Endothelial cell of umbilical vein (primary cell): ENCODE data around the gene RTKN. TPM values are rescaled to one million over a fixed set of nuclear protein-coding genes. Genes with fewer than 3 reads are reported as not detected.

Source experiments
- BruUV-seq: library from RNA; stranded (reverse); fragments of 400-500 nt; replicated peaks from 2 replicates; lab custom pipeline; 2021; lab: Mats Ljungman, UMichigan
- CTCF ChIA-PET: fragments of 300-600, 350-600 bp; sonication (Branson Sonifier 250); formaldehyde crosslinking; loops from one replicate; lab custom pipeline; 2021; ENCODE audit warnings: antibody characterized with exemption, inconsistent platforms; lab: Charles Lee
- POLR2A ChIA-PET: fragments of 300-600, 350-600 bp; sonication (Branson Sonifier 250); formaldehyde crosslinking; loops from one replicate; lab custom pipeline; 2021; ENCODE audit warnings: antibody characterized with exemption, inconsistent platforms; lab: Charles Lee
- DNase-seq: peaks from one replicate; pipeline ENCODE4 v3.0.0-alpha.2; 2011; ENCODE audit warnings: low read depth, low spot score
- FAIRE-seq: peaks from 2 replicates; lab custom pipeline; 2011; peaks lifted over from hg19 to GRCh38; lab: Jason Lieb, UNC
- H2AFZ ChIP-seq: 2 replicates; pipeline ENCODE4 v1.6.0; 2012; ENCODE audit warnings: low read depth, low read length, control low read depth, inconsistent platforms
- H3K27ac ChIP-seq: 2 replicates; pipeline ENCODE4 v1.5.1; 2011; ENCODE audit warnings: low read depth, mild to moderate bottlenecking, control low read depth, low read length, moderate library complexity; ENCODE audit not compliant: insufficient read depth
- H3K27me3 ChIP-seq, 2 experiments: 2 replicates each; pipeline versions ENCODE4 v1.6.0 to v1.6.1; 2011; ENCODE audit warnings: low read length in 2 of 2, mixed read lengths in 1 of 2; ENCODE audit not compliant: control insufficient read depth in 2 of 2, insufficient read depth in 2 of 2
- H3K36me3 ChIP-seq, 2 experiments: 2 replicates in 1 of 2; 3 replicates in 1 of 2; pipeline ENCODE4 v1.5.1; 2011; ENCODE audit warnings: low read length in 2 of 2, mild to moderate bottlenecking in 1 of 2, moderate library complexity in 1 of 2; ENCODE audit not compliant: control insufficient read depth in 2 of 2, insufficient read depth in 2 of 2; ENCODE audit errors: extremely low read depth in 1 of 2
- H3K4me1 ChIP-seq: 3 replicates; pipeline ENCODE4 v1.5.1; 2011; ENCODE audit warnings: mild to moderate bottlenecking, low read length; ENCODE audit not compliant: control insufficient read depth, insufficient read depth; ENCODE audit errors: extremely low read depth
- H3K4me2 ChIP-seq: 2 replicates; pipeline ENCODE4 v1.6.1; 2011; ENCODE audit warnings: low read length, control low read depth, mixed read lengths; ENCODE audit not compliant: insufficient read depth
- H3K4me3 ChIP-seq, 3 experiments: fragments of 200-600 bp in 1 of 3; sonication (generic), shearing (Covaris generic) in 1 of 3; replicated peaks in 1 of 3; 2 replicates each; pipeline ENCODE4 v1.5.1; 2011 to 2016; ENCODE audit warnings: control low read depth in 3 of 3, low read length in 3 of 3, mild to moderate bottlenecking in 2 of 3, inconsistent platforms in 1 of 3, low read depth in 1 of 3, moderate library complexity in 1 of 3; ENCODE audit not compliant: insufficient read depth in 1 of 3
- H3K79me2 ChIP-seq: 2 replicates; pipeline ENCODE4 v1.6.0; 2012; ENCODE audit warnings: low read length, inconsistent platforms; ENCODE audit not compliant: control insufficient read depth, insufficient read depth
- H3K9ac ChIP-seq: replicated peaks from 2 replicates; pipeline ENCODE3; 2011; ENCODE audit warnings: low read length, control low read depth; ENCODE audit not compliant: insufficient read depth; ENCODE audit errors: extremely low read depth
- H3K9me1 ChIP-seq: replicated peaks from 3 replicates; pipeline ENCODE4 v1.6.0; 2011; ENCODE audit warnings: mild to moderate bottlenecking, low read length; ENCODE audit not compliant: control insufficient read depth, insufficient read depth; ENCODE audit errors: extremely low read depth
- H3K9me3 ChIP-seq: replicated peaks from 2 replicates; pipeline ENCODE4 v1.5.1; 2012; ENCODE audit warnings: low read length, inconsistent platforms; ENCODE audit not compliant: control insufficient read depth, insufficient read depth
- H4K20me1 ChIP-seq: replicated peaks from 2 replicates; pipeline ENCODE3; 2011; ENCODE audit warnings: mild to moderate bottlenecking, low read length; ENCODE audit not compliant: control insufficient read depth, insufficient read depth; ENCODE audit errors: extremely low read depth
- CTCF ChIP-seq, 2 donors: IDR thresholded peaks; 1 replicate in 1 of 2; 2 replicates in 1 of 2; pipeline ENCODE4 v1.5.1; 2011; ENCODE audit warnings: low read length in 2 of 2, mild to moderate bottlenecking in 2 of 2, moderate library complexity in 2 of 2, control low read depth in 1 of 2, inconsistent platforms in 1 of 2, low read depth in 1 of 2; ENCODE audit not compliant: insufficient read depth in 1 of 2; ENCODE audit errors: extremely low read depth in 1 of 2
- EZH2 ChIP-seq: IDR thresholded peaks from 2 replicates; pipeline ENCODE4 v1.6.1; 2012; ENCODE audit warnings: borderline replicate concordance, low read depth, mild to moderate bottlenecking, moderate library complexity, low read length, inconsistent platforms; ENCODE audit not compliant: severe bottlenecking
- FOS ChIP-seq: IDR thresholded peaks from 2 replicates; pipeline ENCODE4 v1.6.1; 2011; ENCODE audit warnings: mild to moderate bottlenecking, low read length, moderate library complexity, borderline replicate concordance; ENCODE audit not compliant: insufficient read depth
- GATA2 ChIP-seq: IDR thresholded peaks from 2 replicates; pipeline ENCODE4 v1.7.0; 2011; ENCODE audit warnings: low read depth, mild to moderate bottlenecking, moderate library complexity, mixed read lengths, low read length; ENCODE audit not compliant: insufficient read length, insufficient read depth
- JUN ChIP-seq: IDR thresholded peaks from 2 replicates; pipeline ENCODE4 v1.6.1; 2011; ENCODE audit warnings: borderline replicate concordance, low read depth; ENCODE audit not compliant: insufficient read length, insufficient read depth
- MAX ChIP-seq: IDR thresholded peaks from 2 replicates; pipeline ENCODE4 v1.6.1; 2011; ENCODE audit not compliant: insufficient read depth, insufficient read length
- MYC ChIP-seq: IDR thresholded peaks from one replicate; pipeline ENCODE4 v1.6.1; 2011; ENCODE audit warnings: mild to moderate bottlenecking, low read depth, low read length
- POLR2A ChIP-seq: IDR thresholded peaks from 2 replicates; pipeline ENCODE4 v1.6.1; 2012; ENCODE audit warnings: low read depth, mild to moderate bottlenecking, control low read depth, low read length
- POLR2AphosphoS5 ChIP-seq: IDR thresholded peaks from 2 replicates; pipeline ENCODE4 v1.6.1; 2012; ENCODE audit warnings: low read depth, mild to moderate bottlenecking, control low read depth, low read length, moderate library complexity; ENCODE audit not compliant: insufficient read depth
- dilution Hi-C: fragments of 300-500 bp; cut with MboI; formaldehyde crosslinking; loops from one replicate; pipeline ENCODE4 v1.15.0; 2019; ENCODE audit warnings: low sequenced_read_pairs; ENCODE audit not compliant: extremely low pct_ligation_motif_present
- intact Hi-C: fragments of 100-400 bp; cut with micrococcal nuclease; formaldehyde crosslinking; loops from one replicate; pipeline ENCODE4 v1.10.0; 2022
- polyA plus RNA-seq, 4 experiments: library from polyadenylated mRNA; depleted of rRNA in 3 of 4; stranded (reverse) in 3 of 4; unstranded in 1 of 4; fragments of >200 nt; gene quantifications; 2 replicates each; pipeline versions ENCODE4 v1.2.1 to v1.2.3, GENCODE V29; 2011 to 2012; ENCODE audit warnings: missing spikeins in 1 of 4
- total RNA-seq: library from RNA; stranded (reverse); gene quantifications from 2 replicates; pipeline ENCODE4 v1.2.3, GENCODE V29; 2021

RTKN gene
- total and polyA plus RNA-seq, 2 donors (not counting 3 experiments of a cell fraction or from before 2014, with no cell fraction given) = 20.0 to 20.7 TPM

GRCh38 chr2:74447230-74447999, 5.7 kb upstream of the RTKN start:
- intact Hi-C loops = no loop called here
- Histone ChIP-seq H3K27me3 (peaks cover 12 to 19% of the 10 kb centered on the region in 2 experiments), H3K36me3 (no peaks in the 10 kb centered on the region), H3K27ac (no peak overlapping the region), H2AFZ (no peak overlapping the region), H3K4me3 (no peak overlapping the region), H3K9me3 (no peaks in the 10 kb centered on the region), H3K9ac (no peak overlapping the region), H3K4me2 (no peak overlapping the region), H3K79me2 (no peaks in the 10 kb centered on the region), H3K4me1 (peaks cover 7% of the 10 kb centered on the region), H4K20me1 (no peaks in the 10 kb centered on the region), H3K9me1 (no peaks in the 10 kb centered on the region)
- no TSS peak for BruUV-seq
- no peak for FAIRE-seq
- CTCF ChIA-PET = no interaction called here
- TF ChIP-seq JUN (no peak), EZH2 (no peak), MAX (no peak), MYC (no peak), POLR2AphosphoS5 (no peak), GATA2 (no peak), FOS (no peak), POLR2A (no peak), CTCF (IDR thresholded peaks at IDR 0.05; ENCODE audit: extremely low read depth in 1 of 2, insufficient read depth in 1 of 2, low read depth in 1 of 2, low read length in 2 of 2) (no peak)
- dilution Hi-C loops = no loop called here
- no peak for DNase-seq
- POLR2A ChIA-PET = no interaction called here
